Chondrocyte (in vitro differentiated cells): Measurements from ENCODE around the gene SHB. TPM values are rescaled to one million over a fixed set of nuclear protein-coding genes. Genes with fewer than 3 reads are reported as not detected.

ENCODE experiments used
- DNase-seq: peaks from one replicate; pipeline ENCODE4 v3.0.0; 2021; ENCODE audit warnings: mixed read lengths, low spot score
- H3K27ac Mint-ChIP-seq: one replicate; pipeline ENCODE4 v1.8.0; 2021; ENCODE audit warnings: mild to moderate bottlenecking, moderate library complexity, mixed read lengths; ENCODE audit not compliant: unreplicated experiment
- H3K27me3 Mint-ChIP-seq: 2 replicates; pipeline ENCODE4 v1.8.0; 2021; ENCODE audit warnings: low read depth, mixed read lengths
- H3K36me3 Mint-ChIP-seq: 2 replicates; pipeline ENCODE4 v1.8.0; 2021; ENCODE audit warnings: low read depth, mixed read lengths
- H3K4me1 Mint-ChIP-seq: 2 replicates; pipeline ENCODE4 v1.8.0; 2021; ENCODE audit warnings: low read depth, mild to moderate bottlenecking, mixed read lengths
- H3K4me3 Mint-ChIP-seq: one replicate; pipeline ENCODE4 v1.8.0; 2021; ENCODE audit warnings: mild to moderate bottlenecking, moderate library complexity, mixed read lengths; ENCODE audit not compliant: unreplicated experiment
- H3K9me3 Mint-ChIP-seq: 2 replicates; pipeline ENCODE4 v1.8.0; 2021; ENCODE audit warnings: low read depth, mixed read lengths
- total RNA-seq: library from RNA; stranded (reverse); gene quantifications from 3 replicates; pipeline ENCODE4 v1.2.1, GENCODE V29; 2021
- TF ChIP-seq, protein P1 (sequence below): fragments of 200-600 bp; sonication (generic); IDR thresholded peaks from 2 replicates; pipeline ENCODE4 v1.5.0; 2021; ENCODE audit warnings: antibody characterized with exemption, mild to moderate bottlenecking, moderate library complexity

SHB gene
- total RNA-seq, 1 donor from 2014 or later = 23.8 TPM

DNA sequence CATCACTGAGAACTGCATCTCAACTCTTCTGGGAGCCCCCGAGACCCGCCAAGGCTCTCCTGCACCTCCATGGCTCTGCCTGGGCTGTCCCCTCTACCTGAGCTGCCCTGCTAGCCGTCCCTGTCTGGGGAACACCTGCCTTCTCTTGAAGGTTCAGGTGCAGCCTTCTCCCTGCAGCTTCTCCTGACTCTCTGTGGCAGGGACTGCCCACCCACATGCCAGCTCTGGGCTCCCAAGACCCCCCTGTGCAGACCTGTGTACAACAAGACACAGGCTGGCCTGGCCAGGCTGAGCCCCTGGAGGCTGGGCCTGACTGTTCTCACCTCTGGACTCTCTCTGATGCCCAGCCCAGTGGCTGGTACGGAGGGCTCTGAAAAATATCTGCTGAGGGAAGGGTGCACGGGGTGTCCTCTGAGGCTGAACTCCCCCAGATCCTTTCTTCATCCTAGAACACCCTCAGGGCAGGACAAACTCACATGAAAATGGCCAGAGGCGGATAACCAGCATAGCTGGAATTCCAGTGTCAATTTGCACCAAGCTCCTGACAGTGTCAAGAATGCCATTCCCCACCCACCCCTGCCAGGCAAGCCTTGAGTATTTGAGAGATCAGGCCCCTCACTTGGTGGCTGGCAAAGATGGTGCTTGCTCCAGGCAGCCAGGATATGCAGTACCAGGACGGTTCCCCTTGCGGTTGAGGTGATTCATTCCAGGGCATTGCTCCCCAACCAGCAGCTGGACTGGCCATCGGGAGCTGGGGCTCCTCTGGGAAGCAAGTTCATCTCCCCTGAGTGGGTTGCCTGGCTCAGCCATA lies 124.2 kb downstream of the SHB start:
- no peak for DNase-seq
- no peaks in the 10 kb centered on the region for H3K27me3 Mint-ChIP-seq
- TF ChIP-seq, protein P1, sequence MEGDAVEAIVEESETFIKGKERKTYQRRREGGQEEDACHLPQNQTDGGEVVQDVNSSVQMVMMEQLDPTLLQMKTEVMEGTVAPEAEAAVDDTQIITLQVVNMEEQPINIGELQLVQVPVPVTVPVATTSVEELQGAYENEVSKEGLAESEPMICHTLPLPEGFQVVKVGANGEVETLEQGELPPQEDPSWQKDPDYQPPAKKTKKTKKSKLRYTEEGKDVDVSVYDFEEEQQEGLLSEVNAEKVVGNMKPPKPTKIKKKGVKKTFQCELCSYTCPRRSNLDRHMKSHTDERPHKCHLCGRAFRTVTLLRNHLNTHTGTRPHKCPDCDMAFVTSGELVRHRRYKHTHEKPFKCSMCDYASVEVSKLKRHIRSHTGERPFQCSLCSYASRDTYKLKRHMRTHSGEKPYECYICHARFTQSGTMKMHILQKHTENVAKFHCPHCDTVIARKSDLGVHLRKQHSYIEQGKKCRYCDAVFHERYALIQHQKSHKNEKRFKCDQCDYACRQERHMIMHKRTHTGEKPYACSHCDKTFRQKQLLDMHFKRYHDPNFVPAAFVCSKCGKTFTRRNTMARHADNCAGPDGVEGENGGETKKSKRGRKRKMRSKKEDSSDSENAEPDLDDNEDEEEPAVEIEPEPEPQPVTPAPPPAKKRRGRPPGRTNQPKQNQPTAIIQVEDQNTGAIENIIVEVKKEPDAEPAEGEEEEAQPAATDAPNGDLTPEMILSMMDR = no peak
- peaks cover 68% of the 10 kb centered on the region for H3K4me1 Mint-ChIP-seq
- H3K9me3 Mint-ChIP-seq = no peaks in the 10 kb centered on the region
- no peak overlapping the region for H3K4me3 Mint-ChIP-seq
- H3K36me3 Mint-ChIP-seq = peaks cover 10% of the 10 kb centered on the region
- peak overlapping the region; percentile 94 for H3K27ac Mint-ChIP-seq

DNA sequence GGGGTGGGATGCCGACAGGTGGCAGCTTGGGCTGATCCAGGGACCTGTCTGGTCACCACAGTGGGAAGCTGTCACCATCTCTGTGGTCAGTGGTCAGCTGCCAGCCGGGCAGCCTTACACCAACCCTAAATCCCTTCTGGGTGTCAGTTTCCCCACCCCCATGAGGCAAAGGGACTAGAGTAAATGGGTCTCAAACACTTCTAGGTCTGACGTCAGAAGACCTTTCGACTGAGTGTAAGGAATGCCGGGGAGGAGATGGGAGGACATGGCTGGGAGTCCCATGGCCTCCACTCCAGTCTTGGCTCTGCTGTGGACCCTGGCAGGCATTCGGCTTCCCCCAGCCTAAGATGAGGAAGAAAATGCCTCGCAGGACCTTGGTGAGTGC lies 124.8 kb downstream of the SHB start:
- Mint-ChIP-seq H3K36me3 (peaks cover 10% of the 10 kb centered on the region), H3K4me1 (peaks cover 64% of the 10 kb centered on the region), H3K27me3 (no peaks in the 10 kb centered on the region), H3K27ac (peak overlapping the region; percentile 94), H3K9me3 (no peaks in the 10 kb centered on the region), H3K4me3 (no peak overlapping the region)
- DNase-seq = no peak
- TF ChIP-seq, protein P1 = no peak

DNA sequence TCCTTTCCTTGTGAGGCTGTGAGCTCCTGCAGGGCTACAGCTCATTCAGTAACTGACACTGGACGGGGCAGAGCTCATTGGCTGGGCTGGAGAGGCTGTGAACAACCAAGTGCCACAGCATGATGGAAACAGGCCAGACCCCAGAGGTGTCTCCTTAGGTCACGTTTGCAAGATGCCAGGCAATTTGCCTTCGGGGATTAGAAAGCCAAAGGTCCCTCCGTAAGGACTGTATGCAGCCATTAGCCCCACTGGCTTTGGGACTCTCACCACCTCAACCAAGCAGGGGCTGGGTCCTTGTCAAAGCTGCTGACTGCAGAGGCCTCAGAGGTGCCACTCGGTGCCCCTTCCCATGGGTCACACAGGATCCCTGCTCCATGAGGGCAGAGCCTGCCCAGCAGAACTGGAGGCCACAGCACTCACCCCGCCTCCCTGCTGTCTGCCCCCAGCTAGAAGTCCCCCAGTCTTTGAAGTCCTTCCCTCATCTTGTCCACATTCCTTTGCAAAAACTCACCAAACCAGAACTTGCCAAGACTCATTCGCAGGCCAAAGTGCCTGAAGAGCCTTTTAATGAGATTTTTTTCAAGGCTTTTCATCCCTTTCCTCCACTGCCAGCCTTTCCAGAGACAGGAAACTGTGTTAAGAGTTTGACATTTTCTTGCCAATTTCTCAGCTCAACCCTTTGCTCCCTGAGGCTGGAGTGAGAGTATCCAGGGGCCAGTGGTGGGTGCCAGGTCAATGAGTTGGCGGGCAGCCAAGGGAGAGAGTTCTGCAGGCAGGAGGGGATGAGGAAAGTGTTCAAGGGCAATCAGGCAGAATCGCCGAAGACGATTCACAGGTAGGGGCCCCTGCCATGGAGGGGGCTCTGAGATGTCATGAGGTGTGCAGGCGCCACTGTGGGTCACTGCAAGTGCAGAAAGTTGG lies 125.4 kb downstream of the SHB start:
- Mint-ChIP-seq H3K9me3 (no peaks in the 10 kb centered on the region), H3K27me3 (no peaks in the 10 kb centered on the region), H3K36me3 (peaks cover 10% of the 10 kb centered on the region), H3K27ac (peak overlapping the region; percentile 94), H3K4me3 (peak overlapping the region; percentile 10), H3K4me1 (peaks cover 67% of the 10 kb centered on the region)
- no peak for DNase-seq
- TF ChIP-seq, protein P1 = no peak

DNA sequence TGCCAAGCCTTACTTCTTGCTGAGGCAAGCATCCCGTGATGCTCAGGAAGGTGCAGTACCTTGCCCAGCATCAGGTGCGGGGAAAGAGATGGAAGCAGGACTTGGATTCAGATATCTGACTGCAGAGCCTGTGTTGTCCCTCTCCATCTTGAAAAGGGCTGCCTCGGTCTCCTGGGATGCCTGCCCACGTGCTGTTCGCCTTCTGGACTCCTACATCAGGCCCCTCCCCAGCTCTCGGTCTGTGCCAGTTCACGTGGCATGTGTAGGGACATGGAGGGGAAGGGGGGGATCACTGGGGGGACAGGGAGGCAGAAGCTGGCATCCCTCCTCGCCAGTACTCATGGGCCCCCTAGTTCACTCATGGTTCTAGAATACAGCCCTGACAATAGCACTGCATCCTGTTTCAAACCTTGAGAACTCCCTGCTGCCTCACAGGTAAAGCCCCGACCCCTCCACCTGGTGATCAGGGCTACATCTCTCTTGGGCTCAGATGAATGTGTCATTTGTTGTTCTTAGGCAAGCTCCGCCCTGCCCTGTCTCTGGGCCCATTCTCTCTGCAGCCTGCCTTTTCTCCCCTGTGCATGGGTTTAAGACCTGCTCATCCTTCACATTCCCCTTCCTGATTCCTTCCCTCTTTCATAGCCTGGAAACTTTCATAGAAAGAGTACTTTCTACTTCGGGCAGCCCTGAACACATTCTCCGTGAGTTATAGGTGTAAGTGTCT lies 126.2 kb downstream of the SHB start:
- H3K4me1 Mint-ChIP-seq = peaks cover 67% of the 10 kb centered on the region

More for the DNA sequence above, 126.2 kb downstream of the SHB start:
- Mint-ChIP-seq H3K27ac (peak overlapping the region; percentile 65), H3K9me3 (no peaks in the 10 kb centered on the region), H3K27me3 (no peaks in the 10 kb centered on the region), H3K36me3 (peaks cover 7% of the 10 kb centered on the region), H3K4me3 (no peak overlapping the region)
- no peak for DNase-seq
- TF ChIP-seq, protein P1 = no peak
